Lower lobe of right lung (tissue), 2 donors: ENCODE data around the gene SLCO2A1. TPM values are rescaled to one million over a fixed set of nuclear protein-coding genes. Genes with fewer than 3 reads are reported as not detected.

ENCODE experiments used
- ATAC-seq, 2 donors: fragments of 200-7000 bp; cut with Tn5 transposase; one replicate each; pipeline ENCODE4 v1.9.1; 2020 to 2022; ENCODE audit warnings: mild to moderate bottlenecking in 2 of 2, moderate library complexity in 2 of 2
- DNase-seq: peaks from one replicate; pipeline ENCODE4 v3.0.0-alpha.2; 2020
- H3K27ac ChIP-seq: fragments of 200-600 bp; one replicate; pipeline ENCODE4 v1.8.0; 2022
- H3K27me3 ChIP-seq: fragments of 200-600 bp; one replicate; pipeline ENCODE4 v1.8.0; 2022; ENCODE audit warnings: low read depth
- H3K36me3 ChIP-seq: fragments of 200-600 bp; one replicate; pipeline ENCODE4 v1.8.0; 2022; ENCODE audit warnings: mild to moderate bottlenecking
- H3K4me1 ChIP-seq: fragments of 200-600 bp; one replicate; pipeline ENCODE4 v1.8.0; 2022
- H3K4me3 ChIP-seq: fragments of 200-600 bp; one replicate; pipeline ENCODE4 v1.8.0; 2022; ENCODE audit warnings: mild to moderate bottlenecking
- H3K9me3 ChIP-seq: fragments of 200-600 bp; one replicate; pipeline ENCODE4 v1.8.0; 2022
- CTCF ChIP-seq: fragments of 200-600 bp; IDR thresholded peaks from one replicate; pipeline ENCODE4 v1.8.0; 2022; ENCODE audit warnings: antibody characterized with exemption, mild to moderate bottlenecking
- intact Hi-C: fragments of 100-400 bp; cut with DNase I; formaldehyde crosslinking; loops from one replicate; pipeline ENCODE4 v1.11.0; 2022
- total RNA-seq: library from RNA; stranded (reverse); fragmentation: NEBNext Ultra II Directional; extraction: Animal tissue kit (Norgen Biotek cat#: 25700); gene quantifications from one replicate; pipeline ENCODE4 v1.2.1, GENCODE V29; 2021
- donor health status: DM: no; HTN: yes; CAD: no; lungs with severe emphysema.

SLCO2A1 gene
- total RNA-seq, 1 donor from 2014 or later, result 204 TPM

- H3K9me3 ChIP-seq, result no peaks in the 10 kb centered on the region
- TF ChIP-seq CTCF, result no peak
- intact Hi-C loops, result no loop called here
- H3K27me3 ChIP-seq, result no peaks in the 10 kb centered on the region
- H3K4me1 ChIP-seq, result peaks cover 12% of the 10 kb centered on the region
- no peak overlapping the region for H3K4me3 ChIP-seq
- DNase-seq (no peak), ATAC-seq (peak in 1 of 2 donors; percentile 34)
- H3K36me3 ChIP-seq, result no peaks in the 10 kb centered on the region
- peak overlapping the region; percentile 31 for H3K27ac ChIP-seq
Observed at GRCh38 chr3:133964547-133964946, 65.2 kb downstream of the SLCO2A1 start.

- DNase-seq, result no peak
- TF ChIP-seq CTCF, result no peak
- Histone ChIP-seq H3K27ac (peak overlapping the region; percentile 28), H3K4me1 (peaks cover 12% of the 10 kb centered on the region), H3K4me3 (no peak overlapping the region), H3K27me3 (no peaks in the 10 kb centered on the region), H3K9me3 (no peaks in the 10 kb centered on the region), H3K36me3 (no peaks in the 10 kb centered on the region)
- ATAC-seq, result peak in 1 of 2 donors; percentile 32
- intact Hi-C loops, result no loop called here
Observed at GRCh38 chr3:133963657-133964396, 65.9 kb downstream of the SLCO2A1 start.

- no peak overlapping the region for H3K4me3 ChIP-seq
- no peak for DNase-seq
- H3K36me3 ChIP-seq, result no peaks in the 10 kb centered on the region
- TF ChIP-seq CTCF, result no peak
- H3K4me1 ChIP-seq, result peaks cover 12% of the 10 kb centered on the region
- no peaks in the 10 kb centered on the region for H3K9me3 ChIP-seq
- intact Hi-C loops, result no loop called here
- H3K27ac ChIP-seq, result peak overlapping the region; percentile 28
- no peak for ATAC-seq
- H3K27me3 ChIP-seq, result no peaks in the 10 kb centered on the region
Observed at GRCh38 chr3:133962849-133963248, 66.9 kb downstream of the SLCO2A1 start.

GRCh38 chr3:133958071-133958805, 71.5 kb downstream of the SLCO2A1 start:
- H3K9me3 ChIP-seq, result no peaks in the 10 kb centered on the region
- peaks cover 7% of the 10 kb centered on the region for H3K36me3 ChIP-seq
- DNase-seq (no peak), ATAC-seq (no peak)
- H3K27me3 ChIP-seq, result no peaks in the 10 kb centered on the region
- intact Hi-C loops, result no loop called here
- H3K4me3 ChIP-seq, result no peak overlapping the region
- no peak overlapping the region for H3K27ac ChIP-seq
- peaks cover 10% of the 10 kb centered on the region for H3K4me1 ChIP-seq
- TF ChIP-seq CTCF, result no peak

GRCh38 chr3:133956982-133957381, 72.7 kb downstream of the SLCO2A1 start:
- Histone ChIP-seq H3K27ac (no peak overlapping the region), H3K27me3 (no peaks in the 10 kb centered on the region), H3K36me3 (peaks cover 7% of the 10 kb centered on the region), H3K4me1 (peaks cover 10% of the 10 kb centered on the region), H3K9me3 (no peaks in the 10 kb centered on the region), H3K4me3 (no peak overlapping the region)
- intact Hi-C loops, result no loop called here
- ATAC-seq, result no peak
- TF ChIP-seq CTCF, result no peak
- peak; percentile 14 for DNase-seq
